Activated T-cell treated with anti-CD3 and anti-CD28 coated beads, Interleukin-2, amount 50 U/mL, for 4 hours (primary cell): ENCODE data around the gene AQP1. TPM values are rescaled to one million over a fixed set of nuclear protein-coding genes. Genes with fewer than 3 reads are reported as not detected.

Experiments used
- ATAC-seq, 2 donors: fragments of 200-7000 bp; cut with Tn5 transposase; one replicate each; pipeline ENCODE4 v1.10.0; 2021
- DNase-seq: peaks from one replicate; pipeline ENCODE4 v3.0.0-alpha.2; 2020
- H3K27me3 Mint-ChIP-seq: one replicate; pipeline ENCODE4 v1.8.0; 2021; ENCODE audit warnings: low read depth, mixed read lengths
- H3K36me3 Mint-ChIP-seq: one replicate; pipeline ENCODE4 v1.8.0; 2022; ENCODE audit warnings: mixed read lengths; ENCODE audit not compliant: insufficient read depth
- H3K4me1 Mint-ChIP-seq: one replicate; pipeline ENCODE4 v1.8.0; 2021; ENCODE audit warnings: low read depth, mixed read lengths
- H3K4me3 Mint-ChIP-seq: one replicate; pipeline ENCODE4 v1.8.0; 2021; ENCODE audit warnings: mild to moderate bottlenecking, moderate library complexity, mixed read lengths
- H3K9me3 Mint-ChIP-seq: one replicate; pipeline ENCODE4 v1.8.0; 2021; ENCODE audit warnings: mixed read lengths
- total RNA-seq, 3 donors: library from RNA; stranded (reverse); gene quantifications; one replicate each; pipeline ENCODE4 v1.2.1, GENCODE V29; 2021

The AQP1 gene
- total RNA-seq: 1 to 10 TPM in 1 of 3 donors, under 1 TPM in 2; 0.79 to 1.1 (median 0.91) TPM

- no peak for ATAC-seq
- H3K36me3 Mint-ChIP-seq: no peaks in the 10 kb centered on the region
- H3K9me3 Mint-ChIP-seq: no peaks in the 10 kb centered on the region
- DNase-seq: no peak
- H3K4me3 Mint-ChIP-seq: no peak within 1 kb of the TSS
- no peaks in the 10 kb centered on the region for H3K4me1 Mint-ChIP-seq
- H3K27me3 Mint-ChIP-seq: no peaks in the 10 kb centered on the region
Measured at GRCh38 chr7:30911561-30911969, at the start of gene AQP1. TSS of gene AQP1 (plus strand) at chr7:30911853. CDS start at chr7:30911910, 57 bp downstream.

- no peak for ATAC-seq
- DNase-seq: no peak
- no peak overlapping the region for H3K4me3 Mint-ChIP-seq
Measured at GRCh38 chr7:30862995-30863705, 48.5 kb upstream of the AQP1 start.

GRCh38 chr7:30863706-30864035 lies 48.0 kb upstream of the AQP1 start:
- H3K4me1 Mint-ChIP-seq: no peaks in the 10 kb centered on the region
- H3K27me3 Mint-ChIP-seq: no peaks in the 10 kb centered on the region
- no peaks in the 10 kb centered on the region for H3K36me3 Mint-ChIP-seq
- no peak for ATAC-seq
- no peaks in the 10 kb centered on the region for H3K9me3 Mint-ChIP-seq
- no peak overlapping the region for H3K4me3 Mint-ChIP-seq
- DNase-seq: no peak

More at GRCh38 chr7:30862995-30863705, 48.5 kb upstream of the AQP1 start:
- H3K9me3 Mint-ChIP-seq: no peaks in the 10 kb centered on the region
- H3K36me3 Mint-ChIP-seq: no peaks in the 10 kb centered on the region
- no peaks in the 10 kb centered on the region for H3K4me1 Mint-ChIP-seq
- H3K27me3 Mint-ChIP-seq: no peaks in the 10 kb centered on the region

GRCh38 chr7:30864101-30864500 lies 47.6 kb upstream of the AQP1 start:
- Mint-ChIP-seq H3K9me3 (no peaks in the 10 kb centered on the region), H3K4me1 (no peaks in the 10 kb centered on the region), H3K36me3 (no peaks in the 10 kb centered on the region), H3K27me3 (no peaks in the 10 kb centered on the region), H3K4me3 (no peak overlapping the region)
- no peak for DNase-seq
- ATAC-seq: no peak

GRCh38 chr7:30865076-30865475 lies 46.6 kb upstream of the AQP1 start:
- ATAC-seq (no peak), DNase-seq (no peak)
- H3K27me3 Mint-ChIP-seq: no peaks in the 10 kb centered on the region
- H3K9me3 Mint-ChIP-seq: no peaks in the 10 kb centered on the region
- H3K4me3 Mint-ChIP-seq: no peak overlapping the region
- no peaks in the 10 kb centered on the region for H3K4me1 Mint-ChIP-seq
- no peaks in the 10 kb centered on the region for H3K36me3 Mint-ChIP-seq

- no peaks in the 10 kb centered on the region for H3K36me3 Mint-ChIP-seq
- H3K9me3 Mint-ChIP-seq: no peaks in the 10 kb centered on the region
- H3K27me3 Mint-ChIP-seq: no peaks in the 10 kb centered on the region
- DNase-seq: no peak
- ATAC-seq: no peak
- no peaks in the 10 kb centered on the region for H3K4me1 Mint-ChIP-seq
- no peak overlapping the region for H3K4me3 Mint-ChIP-seq
Measured at GRCh38 chr7:30865821-30866220, 45.8 kb upstream of the AQP1 start.

- no peaks in the 10 kb centered on the region for H3K36me3 Mint-ChIP-seq
- ATAC-seq: no peak
Measured at GRCh38 chr7:30866939-30867338, 44.7 kb upstream of the AQP1 start.

GRCh38 chr7:30867483-30867882 lies 44.2 kb upstream of the AQP1 start:
- Mint-ChIP-seq H3K4me1 (no peaks in the 10 kb centered on the region), H3K9me3 (no peaks in the 10 kb centered on the region), H3K4me3 (no peak overlapping the region), H3K36me3 (no peaks in the 10 kb centered on the region), H3K27me3 (no peaks in the 10 kb centered on the region)
- DNase-seq: no peak
- no peak for ATAC-seq

More at GRCh38 chr7:30866939-30867338, 44.7 kb upstream of the AQP1 start:
- DNase-seq: no peak
- Mint-ChIP-seq H3K4me3 (no peak overlapping the region), H3K27me3 (no peaks in the 10 kb centered on the region), H3K4me1 (no peaks in the 10 kb centered on the region), H3K9me3 (no peaks in the 10 kb centered on the region)

GRCh38 chr7:30869794-30870611 lies 41.6 kb upstream of the AQP1 start:
- Mint-ChIP-seq H3K9me3 (no peaks in the 10 kb centered on the region), H3K4me3 (no peak overlapping the region), H3K27me3 (no peaks in the 10 kb centered on the region), H3K36me3 (no peaks in the 10 kb centered on the region), H3K4me1 (no peaks in the 10 kb centered on the region)
- DNase-seq: no peak
- no peak for ATAC-seq

GRCh38 chr7:30870821-30871518 lies 40.7 kb upstream of the AQP1 start:
- Mint-ChIP-seq H3K4me1 (no peaks in the 10 kb centered on the region), H3K9me3 (no peaks in the 10 kb centered on the region), H3K4me3 (no peak overlapping the region), H3K36me3 (no peaks in the 10 kb centered on the region), H3K27me3 (no peaks in the 10 kb centered on the region)
- ATAC-seq: no peak
- no peak for DNase-seq

- H3K36me3 Mint-ChIP-seq: no peaks in the 10 kb centered on the region
- no peak for ATAC-seq
- no peaks in the 10 kb centered on the region for H3K4me1 Mint-ChIP-seq
- DNase-seq: no peak
- H3K27me3 Mint-ChIP-seq: no peaks in the 10 kb centered on the region
- no peak overlapping the region for H3K4me3 Mint-ChIP-seq
- H3K9me3 Mint-ChIP-seq: no peaks in the 10 kb centered on the region
Measured at GRCh38 chr7:30871655-30872054, 40.0 kb upstream of the AQP1 start.

- Mint-ChIP-seq H3K9me3 (no peaks in the 10 kb centered on the region), H3K27me3 (no peaks in the 10 kb centered on the region), H3K4me3 (no peak overlapping the region), H3K4me1 (no peaks in the 10 kb centered on the region), H3K36me3 (no peaks in the 10 kb centered on the region)
- DNase-seq (no peak), ATAC-seq (no peak)
Measured at GRCh38 chr7:30873207-30873606, 38.4 kb upstream of the AQP1 start.

- ATAC-seq: no peak
- no peaks in the 10 kb centered on the region for H3K4me1 Mint-ChIP-seq
- H3K27me3 Mint-ChIP-seq: no peaks in the 10 kb centered on the region
- no peak for DNase-seq
- H3K4me3 Mint-ChIP-seq: no peak overlapping the region
- no peaks in the 10 kb centered on the region for H3K36me3 Mint-ChIP-seq
- no peaks in the 10 kb centered on the region for H3K9me3 Mint-ChIP-seq
Measured at GRCh38 chr7:30873656-30874055, 38.0 kb upstream of the AQP1 start.

GRCh38 chr7:30874656-30875302 lies 36.9 kb upstream of the AQP1 start:
- Mint-ChIP-seq H3K36me3 (no peaks in the 10 kb centered on the region), H3K9me3 (no peaks in the 10 kb centered on the region)

More at GRCh38 chr7:30874656-30875302, 36.9 kb upstream of the AQP1 start:
- DNase-seq (no peak), ATAC-seq (no peak)
- Mint-ChIP-seq H3K27me3 (no peaks in the 10 kb centered on the region), H3K4me1 (no peaks in the 10 kb centered on the region), H3K4me3 (no peak overlapping the region)
